Measurements from ENCODE around the gene SYCN. TPM values are rescaled to one million over a fixed set of nuclear protein-coding genes. Genes with fewer than 3 reads are reported as not detected.

The SYCN gene
- total RNA-seq, 4 donors from 2014 or later = 1.3 to 6.0 TPM; not detected in 2

DNA sequence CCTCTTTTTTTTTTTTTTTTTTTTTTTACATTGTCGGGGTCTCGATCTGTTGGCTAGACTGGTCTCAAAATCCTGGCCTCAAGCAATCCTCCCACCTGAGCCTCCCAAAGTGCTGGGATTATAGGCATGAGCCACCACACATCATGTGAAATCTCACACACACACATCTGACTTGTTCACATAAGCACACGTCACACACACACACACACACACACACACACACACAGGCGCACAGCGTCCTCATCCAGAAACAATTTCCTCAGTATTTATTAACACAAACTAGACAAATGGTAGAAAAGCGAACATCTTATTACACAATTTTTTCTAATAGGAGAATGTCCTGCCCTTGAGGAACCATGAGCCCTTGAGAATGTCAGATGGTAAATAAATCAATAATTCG, 5.1 kb upstream of the SYCN start:
- Histone ChIP-seq H3K27ac (no peak overlapping the region), H3K4me1 (no peaks in the 10 kb centered on the region), H3K4me3 (no peak overlapping the region), H3K9me3 (no peaks in the 10 kb centered on the region), H3K36me3 (no peaks in the 10 kb centered on the region), H3K27me3 (peaks cover 0 to 26% of the 10 kb centered on the region in 2 donors)
- 70 to 73% methylated on average over 7 of the region's 7 CpGs for WGBS, 2 donors
- TF ChIP-seq, protein P1, sequence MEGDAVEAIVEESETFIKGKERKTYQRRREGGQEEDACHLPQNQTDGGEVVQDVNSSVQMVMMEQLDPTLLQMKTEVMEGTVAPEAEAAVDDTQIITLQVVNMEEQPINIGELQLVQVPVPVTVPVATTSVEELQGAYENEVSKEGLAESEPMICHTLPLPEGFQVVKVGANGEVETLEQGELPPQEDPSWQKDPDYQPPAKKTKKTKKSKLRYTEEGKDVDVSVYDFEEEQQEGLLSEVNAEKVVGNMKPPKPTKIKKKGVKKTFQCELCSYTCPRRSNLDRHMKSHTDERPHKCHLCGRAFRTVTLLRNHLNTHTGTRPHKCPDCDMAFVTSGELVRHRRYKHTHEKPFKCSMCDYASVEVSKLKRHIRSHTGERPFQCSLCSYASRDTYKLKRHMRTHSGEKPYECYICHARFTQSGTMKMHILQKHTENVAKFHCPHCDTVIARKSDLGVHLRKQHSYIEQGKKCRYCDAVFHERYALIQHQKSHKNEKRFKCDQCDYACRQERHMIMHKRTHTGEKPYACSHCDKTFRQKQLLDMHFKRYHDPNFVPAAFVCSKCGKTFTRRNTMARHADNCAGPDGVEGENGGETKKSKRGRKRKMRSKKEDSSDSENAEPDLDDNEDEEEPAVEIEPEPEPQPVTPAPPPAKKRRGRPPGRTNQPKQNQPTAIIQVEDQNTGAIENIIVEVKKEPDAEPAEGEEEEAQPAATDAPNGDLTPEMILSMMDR (IDR thresholded peaks at IDR 0.05) = no peak
- no peak for TF ChIP-seq EP300 (IDR thresholded peaks at IDR 0.05)
- DNase-seq (ENCODE audit: low spot score in 2 of 2) = no peak

DNA sequence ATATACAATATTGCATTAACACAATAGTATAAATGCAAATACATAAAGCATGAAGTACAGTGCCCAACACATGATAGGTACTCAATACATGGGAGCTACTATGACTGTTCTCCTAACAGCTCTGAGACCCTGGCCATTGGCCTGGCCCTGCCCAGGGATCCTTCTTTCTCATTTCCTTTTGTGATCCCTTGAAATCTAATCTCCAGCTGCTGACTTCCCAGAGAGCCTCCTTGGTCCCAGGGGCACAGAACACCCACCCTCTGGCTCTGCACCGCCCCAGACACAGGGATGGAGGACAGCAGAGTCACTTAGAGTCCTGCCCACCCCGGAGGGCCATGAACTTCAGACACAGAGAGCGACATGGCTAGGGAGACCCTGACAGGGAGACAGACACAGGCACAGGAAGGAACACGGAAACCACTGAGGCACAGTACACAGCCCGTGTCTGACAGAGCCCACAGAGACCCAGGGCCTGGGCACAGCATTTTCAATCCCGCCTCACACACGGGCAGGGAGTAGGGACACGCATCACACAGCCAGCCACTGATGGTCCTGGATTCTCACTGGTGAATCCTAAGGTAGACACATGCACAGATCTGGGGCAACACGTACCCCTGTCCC, 4.2 kb upstream of the SYCN start:
- WGBS, 2 donors = 74 to 79% methylated on average over 7 to 9 of the region's 9 CpGs
- no peak overlapping the region for H3K4me3 ChIP-seq
- H3K4me1 ChIP-seq = no peaks in the 10 kb centered on the region
- peaks cover 0 to 35% of the 10 kb centered on the region in 2 donors for H3K27me3 ChIP-seq
- TF ChIP-seq, protein P1 (IDR thresholded peaks at IDR 0.05) = no peak
- no peak for TF ChIP-seq EP300 (IDR thresholded peaks at IDR 0.05)
- TF ChIP-seq POLR2A (IDR thresholded peaks at IDR 0.05) = no peak
- no peaks in the 10 kb centered on the region for H3K9me3 ChIP-seq
- H3K36me3 ChIP-seq = no peaks in the 10 kb centered on the region
- no peak for DNase-seq (ENCODE audit: low spot score in 2 of 2)
- no peak overlapping the region for H3K27ac ChIP-seq

DNA sequence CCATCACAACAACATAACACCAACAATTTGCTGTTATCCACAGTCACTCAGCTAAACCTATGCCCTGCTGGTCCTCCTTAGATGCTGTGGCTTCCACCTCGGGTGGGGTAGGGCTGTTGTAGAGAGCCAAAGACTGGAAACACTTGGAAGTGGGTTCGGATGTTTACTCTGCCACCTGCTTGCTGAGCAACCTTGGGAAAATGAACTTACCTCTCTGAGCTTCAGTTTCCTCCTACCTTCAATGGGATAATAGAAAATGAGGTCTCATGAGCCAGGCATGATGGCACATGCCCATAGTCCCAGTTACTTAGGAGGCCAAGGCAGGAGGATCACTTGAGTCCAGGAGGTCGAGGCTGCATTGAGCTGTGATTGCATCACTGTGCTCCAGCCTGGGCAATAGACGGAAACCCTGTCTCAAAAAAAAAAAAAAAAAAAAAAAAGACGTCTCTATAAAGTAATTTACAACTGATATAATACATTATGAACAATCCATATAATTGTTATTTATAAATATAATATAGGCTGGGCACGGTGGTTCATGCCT, 3.3 kb upstream of the SYCN start:
- WGBS, 2 donors = 64 to 70% methylated on average over 6 of the region's 6 CpGs
- Histone ChIP-seq H3K36me3 (no peaks in the 10 kb centered on the region), H3K4me1 (no peaks in the 10 kb centered on the region), H3K27ac (no peak overlapping the region), H3K4me3 (no peak overlapping the region), H3K9me3 (no peaks in the 10 kb centered on the region), H3K27me3 (peaks cover 0 to 44% of the 10 kb centered on the region in 2 donors)
- TF ChIP-seq EP300 (IDR thresholded peaks at IDR 0.05) (no peak), POLR2A (IDR thresholded peaks at IDR 0.05) (no peak)
- TF ChIP-seq, protein P1 (IDR thresholded peaks at IDR 0.05) = no peak
- DNase-seq (ENCODE audit: low spot score in 2 of 2) = no peak

DNA sequence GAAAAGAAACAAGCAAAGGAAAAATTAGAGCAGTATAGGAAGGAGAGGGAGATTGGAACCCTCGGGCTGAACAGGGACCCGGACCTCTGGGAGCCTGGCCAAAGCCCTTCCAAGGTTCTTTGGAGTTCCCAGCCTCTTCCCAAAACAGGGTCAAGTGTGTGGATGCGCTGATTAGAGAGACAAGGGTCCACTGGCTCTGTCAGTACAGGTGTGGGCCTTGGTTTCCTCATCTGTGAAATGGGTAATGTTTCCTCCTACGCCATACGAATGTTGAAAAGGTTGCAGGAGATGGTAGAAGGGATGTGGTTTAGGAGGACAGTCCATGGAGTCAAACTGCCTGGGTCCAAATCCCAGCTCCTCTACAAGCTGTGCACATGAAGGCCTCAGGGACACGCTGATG, 2.1 kb upstream of the SYCN start:
- 84 to 88% methylated on average over 6 of the region's 6 CpGs for WGBS, 2 donors
- TF ChIP-seq POLR2A (IDR thresholded peaks at IDR 0.05) = no peak
- no peak for TF ChIP-seq EP300 (IDR thresholded peaks at IDR 0.05)
- TF ChIP-seq, protein P1 (IDR thresholded peaks at IDR 0.05) = no peak
- Histone ChIP-seq H3K4me1 (no peaks in the 10 kb centered on the region), H3K4me3 (no peak overlapping the region), H3K9me3 (no peaks in the 10 kb centered on the region), H3K27ac (no peak overlapping the region), H3K36me3 (no peaks in the 10 kb centered on the region), H3K27me3 (peaks cover 0 to 57% of the 10 kb centered on the region in 2 donors)
- no peak for DNase-seq (ENCODE audit: low spot score in 2 of 2)

DNA sequence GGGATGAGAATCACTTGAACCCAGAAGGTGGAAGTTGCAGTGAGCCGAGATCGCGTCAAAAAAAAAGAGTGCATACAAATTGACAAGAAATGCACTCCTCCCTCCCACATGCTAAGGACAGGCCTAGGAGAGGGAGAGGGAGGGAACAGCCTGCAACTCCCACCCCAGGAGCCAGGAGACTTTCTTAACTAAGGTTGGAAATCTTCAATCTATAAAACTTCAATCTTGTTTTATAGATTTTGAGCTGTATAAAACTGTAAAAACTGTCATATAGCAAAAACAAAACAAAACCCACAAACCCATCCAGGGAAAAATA, 1.3 kb upstream of the SYCN start:
- H3K9me3 ChIP-seq = no peaks in the 10 kb centered on the region
- no peaks in the 10 kb centered on the region for H3K36me3 ChIP-seq
- no peaks in the 10 kb centered on the region for H3K4me1 ChIP-seq
- no peak overlapping the region for H3K27ac ChIP-seq
- TF ChIP-seq EP300 (IDR thresholded peaks at IDR 0.05) = no peak
- TF ChIP-seq POLR2A (IDR thresholded peaks at IDR 0.05) = no peak
- TF ChIP-seq, protein P1 (IDR thresholded peaks at IDR 0.05) = no peak
- no peak for DNase-seq (ENCODE audit: low spot score in 2 of 2)
- H3K4me3 ChIP-seq = no peak overlapping the region
- 75 to 87% methylated on average over 3 of the region's 3 CpGs for WGBS, 2 donors
- peaks cover 0 to 63% of the 10 kb centered on the region in 2 donors for H3K27me3 ChIP-seq

Measured in tibial nerve (tissue), 4 donors.